WERI-Rb-1 (cell line): ENCODE data around the gene RPL36.
A peak's percentile ranks its signal among the peaks of the same experiment; 100 is the strongest.

ENCODE experiments used
- DNase-seq: peaks from one replicate; pipeline ENCODE4 v3.0.0-alpha.2; 2020
- H3K27ac ChIP-seq: fragments of 250-450 bp; sonication (Bioruptor Pico); 2 replicates; pipeline ENCODE4 v1.5.1; 2020; ENCODE audit warnings: mild to moderate bottlenecking, moderate library complexity
- H3K27me3 ChIP-seq: fragments of 250-450 bp; sonication (Bioruptor Pico); 2 replicates; pipeline ENCODE4 v1.5.1; 2021; ENCODE audit warnings: mild to moderate bottlenecking, low read depth, moderate library complexity; ENCODE audit not compliant: insufficient read depth, severe bottlenecking
- H3K36me3 ChIP-seq: fragments of 250-450 bp; sonication (Bioruptor Pico); 2 replicates; pipeline ENCODE4 v1.5.1; 2020; ENCODE audit warnings: mild to moderate bottlenecking, moderate library complexity
- H3K4me3 ChIP-seq: 2 replicates; pipeline ENCODE4 v1.5.1; 2011; ENCODE audit warnings: low read depth, mild to moderate bottlenecking, control low read depth, low read length
- H3K9me3 ChIP-seq: fragments of 250-450 bp; sonication (Bioruptor Pico); 2 replicates; pipeline ENCODE4 v1.5.1; 2021; ENCODE audit warnings: mild to moderate bottlenecking, moderate library complexity; ENCODE audit not compliant: severe bottlenecking
- TF ChIP-seq, protein P1 (sequence below): IDR thresholded peaks from 2 replicates; pipeline ENCODE4 v1.5.1; 2011; ENCODE audit warnings: low read depth, mild to moderate bottlenecking, control low read depth, inconsistent platforms, low read length

The RPL36 gene

DNA sequence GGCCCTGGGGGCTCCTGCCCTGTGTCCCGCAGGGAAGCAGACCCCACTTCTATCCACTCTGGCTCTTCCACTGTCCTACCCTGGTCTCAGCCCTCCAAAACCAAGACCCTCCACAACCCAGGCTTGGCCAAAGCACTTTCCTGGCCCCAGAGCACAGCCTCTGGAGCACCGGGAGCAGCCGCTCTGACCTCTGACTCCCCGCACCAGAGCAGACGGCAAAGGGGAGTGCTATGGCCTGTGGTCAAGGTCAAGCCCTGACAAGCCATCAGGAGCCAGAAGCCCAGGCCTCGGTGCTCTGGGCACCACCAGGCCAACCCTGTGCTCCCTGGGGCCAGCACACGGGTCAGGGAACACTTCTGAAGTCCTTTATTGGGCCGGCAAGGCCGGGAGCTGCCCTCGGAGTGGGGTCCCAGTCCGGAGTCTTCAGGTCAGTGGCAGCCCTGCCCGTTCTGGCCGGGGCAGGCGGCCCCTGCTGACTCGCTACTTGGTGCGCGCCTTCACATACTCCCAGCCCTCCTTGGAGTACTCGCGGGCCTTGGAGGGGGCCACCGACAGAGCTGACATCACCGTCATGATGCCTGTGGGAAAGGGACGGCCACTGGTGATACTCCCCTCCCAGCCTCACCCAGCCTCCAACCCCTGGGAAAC lies 11.9 kb upstream of the RPL36 start:
- DNase-seq: no peak
- Histone ChIP-seq H3K4me3 (no peak overlapping the region), H3K9me3 (no peaks in the 10 kb centered on the region), H3K27me3 (no peaks in the 10 kb centered on the region), H3K36me3 (peaks cover 13% of the 10 kb centered on the region), H3K27ac (no peak overlapping the region)
- TF ChIP-seq, protein P1, sequence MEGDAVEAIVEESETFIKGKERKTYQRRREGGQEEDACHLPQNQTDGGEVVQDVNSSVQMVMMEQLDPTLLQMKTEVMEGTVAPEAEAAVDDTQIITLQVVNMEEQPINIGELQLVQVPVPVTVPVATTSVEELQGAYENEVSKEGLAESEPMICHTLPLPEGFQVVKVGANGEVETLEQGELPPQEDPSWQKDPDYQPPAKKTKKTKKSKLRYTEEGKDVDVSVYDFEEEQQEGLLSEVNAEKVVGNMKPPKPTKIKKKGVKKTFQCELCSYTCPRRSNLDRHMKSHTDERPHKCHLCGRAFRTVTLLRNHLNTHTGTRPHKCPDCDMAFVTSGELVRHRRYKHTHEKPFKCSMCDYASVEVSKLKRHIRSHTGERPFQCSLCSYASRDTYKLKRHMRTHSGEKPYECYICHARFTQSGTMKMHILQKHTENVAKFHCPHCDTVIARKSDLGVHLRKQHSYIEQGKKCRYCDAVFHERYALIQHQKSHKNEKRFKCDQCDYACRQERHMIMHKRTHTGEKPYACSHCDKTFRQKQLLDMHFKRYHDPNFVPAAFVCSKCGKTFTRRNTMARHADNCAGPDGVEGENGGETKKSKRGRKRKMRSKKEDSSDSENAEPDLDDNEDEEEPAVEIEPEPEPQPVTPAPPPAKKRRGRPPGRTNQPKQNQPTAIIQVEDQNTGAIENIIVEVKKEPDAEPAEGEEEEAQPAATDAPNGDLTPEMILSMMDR: no peak

DNA sequence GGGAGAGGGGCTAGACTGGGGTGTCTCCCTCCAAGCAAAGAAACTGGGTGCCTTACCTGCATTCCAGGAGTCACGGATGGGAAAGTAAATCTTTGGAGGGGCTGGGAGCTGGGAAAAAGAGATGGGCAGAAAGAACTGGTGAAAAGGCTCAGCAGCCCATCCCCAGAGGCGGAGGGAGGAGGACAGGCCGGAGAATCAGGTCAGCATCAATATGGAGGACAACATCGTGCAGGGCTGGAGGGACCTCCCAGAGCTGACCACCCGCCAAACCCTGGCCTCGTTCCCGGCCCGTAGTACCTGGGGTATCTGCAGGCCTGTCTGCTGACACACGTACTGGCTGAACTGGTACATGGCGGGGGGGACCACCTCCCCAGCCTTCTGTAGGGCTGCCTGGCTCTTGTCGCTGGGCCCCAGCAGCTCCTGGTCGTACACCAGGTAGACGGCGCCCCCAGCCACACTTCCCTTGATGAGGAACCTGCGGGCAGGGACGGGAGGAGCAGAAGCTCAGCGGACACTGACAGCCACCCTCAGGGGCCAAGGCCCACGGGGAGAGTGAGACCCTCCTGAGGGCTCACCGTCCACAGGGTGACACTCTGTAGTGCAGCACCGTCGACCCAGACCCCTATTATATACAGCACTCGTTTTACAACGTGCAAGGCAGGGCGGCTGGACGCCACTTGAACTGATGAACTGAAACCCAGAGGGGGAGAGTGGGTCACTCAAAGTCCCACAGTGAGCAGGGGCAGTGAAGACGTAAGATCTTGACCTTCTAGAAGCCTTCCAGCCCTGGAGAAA lies 10.6 kb upstream of the RPL36 start:
- H3K9me3 ChIP-seq: no peaks in the 10 kb centered on the region
- no peaks in the 10 kb centered on the region for H3K27me3 ChIP-seq
- TF ChIP-seq, protein P1: no peak
- peak overlapping the region; percentile 89 for H3K27ac ChIP-seq
- DNase-seq: no peak
- peaks cover 13% of the 10 kb centered on the region for H3K36me3 ChIP-seq
- peak overlapping the region; percentile 92 for H3K4me3 ChIP-seq

DNA sequence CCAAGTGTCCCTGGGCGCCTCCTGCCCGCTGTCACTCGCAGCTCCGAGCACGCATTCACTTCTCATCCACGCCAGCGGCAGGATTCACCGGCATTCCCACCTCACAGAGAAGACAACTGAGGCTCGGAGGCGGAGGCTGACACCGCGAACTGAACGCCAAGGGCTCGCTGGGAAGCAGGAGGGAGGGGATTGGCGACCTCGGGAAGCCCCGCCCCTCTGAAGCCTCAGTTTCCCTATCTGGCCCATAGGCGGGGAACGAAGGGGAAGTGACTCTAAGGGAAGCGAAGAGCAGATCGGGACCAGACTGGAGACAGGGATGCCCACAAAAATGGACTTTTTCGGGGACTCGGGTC lies 10.0 kb upstream of the RPL36 start:
- no peaks in the 10 kb centered on the region for H3K9me3 ChIP-seq
- H3K27me3 ChIP-seq: no peaks in the 10 kb centered on the region
- peaks cover 13% of the 10 kb centered on the region for H3K36me3 ChIP-seq
- TF ChIP-seq, protein P1: no peak
- no peak for DNase-seq
- peak overlapping the region; percentile 89 for H3K27ac ChIP-seq
- peak overlapping the region; percentile 92 for H3K4me3 ChIP-seq

DNA sequence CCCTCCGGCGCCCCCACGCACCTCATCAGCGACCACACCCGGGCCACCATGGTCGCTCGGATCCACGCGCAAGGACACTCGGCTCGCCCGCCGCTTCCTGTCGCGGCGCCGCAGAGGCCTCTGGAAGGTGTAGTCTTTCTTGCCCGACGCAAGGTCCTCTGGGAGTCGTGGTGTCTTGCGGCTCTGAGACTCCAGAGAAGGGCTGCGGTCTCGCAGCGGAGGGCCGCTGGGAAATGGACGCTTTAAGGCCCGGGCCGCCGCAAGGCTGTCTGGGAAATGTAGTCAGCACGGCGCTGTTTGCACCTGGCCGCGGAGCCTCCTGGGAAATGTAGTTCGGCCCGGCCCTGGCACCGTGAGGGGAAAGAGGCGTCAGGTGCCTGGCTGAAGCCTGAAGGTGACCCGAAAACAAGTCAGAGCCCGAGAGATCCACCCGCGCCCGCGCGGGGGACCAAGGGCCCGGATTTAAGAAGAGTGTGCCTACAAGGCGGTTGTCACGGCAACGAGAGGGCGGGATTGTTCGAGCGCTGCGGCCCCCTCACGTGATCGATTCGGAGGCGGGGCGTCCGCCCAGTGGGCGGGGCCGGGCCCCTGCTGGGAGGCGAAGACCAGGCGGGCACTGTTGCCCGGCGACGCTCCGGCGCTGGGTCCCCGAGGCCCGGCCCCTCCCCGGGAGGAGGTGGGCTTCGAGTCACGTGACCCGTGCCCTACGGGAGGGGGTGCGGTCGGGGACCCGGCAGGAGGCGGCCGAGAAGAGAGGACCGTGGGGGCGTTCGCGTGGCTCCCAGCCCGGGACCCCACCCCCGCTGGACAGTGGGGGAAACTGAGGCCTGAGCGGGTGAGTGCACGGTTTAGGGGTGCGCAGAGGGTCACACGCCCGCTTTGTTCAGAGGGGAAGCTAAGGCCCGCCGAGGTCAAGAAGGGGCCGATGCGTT lies 9.4 kb upstream of the RPL36 start, which contains the start of the genes HSD11B1L and MICOS13:
TSS of gene HSD11B1L (plus strand) at position 591 of the 932 bp plus-strand sequence. CDS start 3,806 bp downstream, outside the sequence.
TSS of gene MICOS13 (minus strand) at position 80 of the 932 bp plus-strand sequence. CDS start at position 50, 30 bp downstream.
- DNase-seq: peak; percentile 98
- TF ChIP-seq, protein P1: no peak
- Histone ChIP-seq H3K27me3 (no peaks in the 10 kb centered on the region), H3K27ac (peak within 1 kb of the TSS; percentile 89), H3K9me3 (no peaks in the 10 kb centered on the region), H3K36me3 (peaks cover 11% of the 10 kb centered on the region), H3K4me3 (peak within 1 kb of the TSS; percentile 92)

DNA sequence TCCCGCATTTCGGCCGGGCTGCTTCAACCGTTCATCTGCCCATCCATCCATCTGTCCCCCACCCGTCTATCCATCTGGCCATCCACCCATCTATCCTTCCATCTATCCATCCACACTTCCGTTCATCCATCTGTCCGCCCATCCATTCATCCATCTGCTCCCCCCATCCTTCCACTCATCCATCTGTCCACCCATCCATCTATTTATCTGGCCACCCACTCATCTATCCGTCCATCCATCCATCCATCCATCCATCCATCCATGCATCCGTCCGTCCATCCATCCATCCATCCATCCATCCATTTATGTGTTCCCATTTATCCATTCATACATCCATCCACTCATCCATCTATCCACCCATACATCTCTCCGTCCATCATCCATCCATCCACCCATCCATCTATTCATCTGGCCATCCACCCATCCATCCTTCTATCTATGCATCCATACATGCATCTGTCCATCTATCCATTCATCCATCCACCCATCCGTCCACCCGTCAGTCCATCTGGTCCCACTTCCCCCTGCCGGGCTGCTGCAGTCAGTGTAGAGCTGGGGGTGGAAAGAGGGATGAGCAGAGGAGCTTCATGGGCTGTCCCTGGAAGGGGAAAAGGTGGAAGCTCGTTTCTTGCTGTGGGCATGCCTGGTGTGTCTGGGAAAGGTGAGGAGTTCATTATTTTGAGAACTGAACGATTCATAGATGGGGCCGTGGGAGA lies 8.5 kb upstream of the RPL36 start:
- peaks cover 4% of the 10 kb centered on the region; the same call in 1 of the 2 replicates for H3K36me3 ChIP-seq
- H3K9me3 ChIP-seq: no peaks in the 10 kb centered on the region
- TF ChIP-seq, protein P1: no peak
- H3K27ac ChIP-seq: no peak overlapping the region; the same call in 1 of the 2 replicates
- no peaks in the 10 kb centered on the region for H3K27me3 ChIP-seq
- no peak for DNase-seq
- H3K4me3 ChIP-seq: peak overlapping the region; percentile 92
